NCI-H2029 (cell line): Measurements from ENCODE around the gene ZNF827.
A peak's percentile ranks its signal among the peaks of the same experiment; 100 is the strongest.
"Not testable (repeated sequence)": the region's sequence is repeated elsewhere in the genome, so short reads cannot be mapped to it uniquely, and the experiment has no call there.

Experiments used
- DNase-seq: peaks from one replicate; lab custom pipeline; 2025; lab: John Stamatoyannopoulos, UW

ZNF827 gene

DNA sequence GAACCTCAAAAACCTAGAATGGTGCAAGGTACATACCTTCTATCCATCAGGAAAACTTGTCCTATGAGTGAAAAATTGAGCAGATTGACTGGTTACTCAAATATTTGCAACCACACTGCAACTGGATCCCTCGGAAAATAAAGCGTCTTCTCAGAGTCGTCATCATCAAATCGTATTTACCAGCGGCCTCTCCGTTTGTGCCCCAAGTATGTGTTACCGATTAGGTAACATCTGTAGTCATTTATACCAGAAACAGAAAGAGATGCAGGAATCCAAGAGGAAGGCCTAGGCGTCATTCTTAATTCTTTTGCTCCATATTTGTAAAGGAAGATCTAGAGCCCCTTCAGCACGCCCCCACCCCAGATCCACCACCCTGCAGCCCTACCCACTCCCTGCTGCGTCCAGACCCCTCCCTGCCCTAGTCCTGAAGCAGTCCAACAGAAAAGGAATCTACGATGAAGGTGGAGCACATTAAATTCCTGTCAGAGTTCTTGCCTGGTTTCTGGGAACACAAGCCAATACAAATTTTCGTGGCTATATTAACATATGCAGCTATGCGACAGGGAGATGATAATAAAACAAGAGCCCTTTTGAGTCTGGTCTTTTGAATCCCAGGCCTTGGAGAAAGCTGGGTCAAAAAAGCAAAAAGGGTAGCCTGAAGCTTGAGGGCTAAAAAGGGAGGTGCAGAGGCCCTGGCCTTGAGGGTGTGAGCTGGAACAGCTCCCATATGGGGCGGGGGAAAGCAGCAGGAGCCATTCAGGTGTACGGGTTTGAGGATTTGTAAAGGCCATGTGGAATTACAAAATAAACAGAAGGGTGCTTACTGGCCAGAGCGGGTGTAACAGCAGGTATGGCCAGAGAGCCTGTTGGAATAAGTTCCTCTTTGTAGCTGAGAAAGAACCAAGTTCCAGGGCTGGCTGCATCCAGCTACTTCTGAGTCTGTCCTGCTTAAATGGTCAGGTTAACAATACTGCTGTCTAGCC, 77.0 kb downstream of the ZNF827 start:
- DNase-seq: no peak

DNA sequence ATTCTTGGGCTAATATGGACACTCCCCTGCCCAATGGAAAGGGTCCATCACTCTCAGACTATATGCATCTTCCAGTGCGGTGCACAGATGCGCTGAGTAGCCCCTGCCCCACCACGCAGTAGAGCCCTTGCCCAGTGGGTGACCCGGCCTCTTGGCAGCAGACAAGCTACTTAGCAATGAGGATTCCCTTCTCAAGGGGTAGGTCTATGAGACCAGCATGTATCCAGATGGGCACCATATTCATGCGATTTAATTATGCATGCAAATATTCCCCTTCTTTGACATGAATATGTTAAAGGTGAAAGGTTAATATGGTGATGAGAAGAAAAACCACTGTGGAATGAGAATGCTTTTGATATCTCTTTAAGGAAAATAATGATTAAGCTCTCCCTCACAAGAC, 77.7 kb downstream of the ZNF827 start:
- no peak for DNase-seq

DNA sequence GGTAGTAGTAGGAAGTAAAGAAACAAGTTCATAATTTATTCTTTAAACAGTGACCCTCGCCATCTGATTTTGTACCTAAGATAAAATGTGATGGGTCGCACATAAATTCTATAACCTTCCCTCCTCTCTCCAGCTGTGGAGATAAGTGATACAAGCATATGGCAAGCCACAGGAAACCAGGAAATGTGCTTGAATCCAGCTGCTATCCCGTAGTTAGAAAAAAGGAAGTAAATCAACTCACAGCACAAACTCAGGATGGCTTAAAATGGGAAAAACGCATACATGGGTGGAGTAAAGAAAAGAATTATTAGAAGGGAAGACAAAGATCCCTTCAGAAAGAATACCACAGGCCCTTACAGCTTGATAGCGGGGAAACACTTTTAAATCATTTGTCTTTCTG, 78.2 kb downstream of the ZNF827 start:
- no peak for DNase-seq

DNA sequence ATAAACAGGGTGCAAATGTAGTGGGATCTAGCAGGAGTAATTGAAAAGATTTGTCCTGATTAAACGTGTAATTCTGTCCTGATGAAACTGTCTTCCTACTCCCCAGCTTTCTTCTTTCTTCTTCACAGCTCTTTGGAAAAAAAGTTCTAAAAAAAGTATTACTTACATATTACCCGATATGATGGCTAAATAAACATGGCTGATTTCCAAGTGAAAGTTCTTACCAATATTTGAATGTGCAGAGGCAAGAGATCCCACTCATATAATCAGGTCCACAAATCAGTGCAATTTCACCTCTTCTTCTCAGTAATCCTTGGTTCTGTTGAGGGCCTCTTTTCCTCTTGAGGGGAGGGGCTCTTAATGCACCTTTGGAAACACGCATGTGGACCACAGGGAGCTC, 78.7 kb downstream of the ZNF827 start:
- no peak for DNase-seq

DNA sequence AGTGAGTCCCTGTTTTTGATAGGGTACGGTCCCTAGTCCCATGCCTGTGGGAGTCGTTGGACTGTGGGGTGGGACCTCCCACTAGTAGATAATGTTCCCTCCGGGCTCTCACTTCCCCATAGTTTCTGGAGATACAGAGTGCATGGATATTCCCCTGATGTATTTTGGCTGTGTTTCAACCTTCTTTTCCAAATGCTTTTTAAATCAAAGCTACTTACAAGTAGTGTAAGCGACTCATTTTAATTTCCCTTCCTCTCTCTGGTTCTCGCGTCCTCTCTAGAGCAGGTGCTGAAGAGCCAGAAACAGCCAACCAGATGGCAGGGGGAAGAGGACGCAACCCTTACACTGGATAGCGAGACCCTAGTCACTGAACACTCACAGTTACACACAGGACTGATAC, 79.2 kb downstream of the ZNF827 start:
- no peak for DNase-seq

DNA sequence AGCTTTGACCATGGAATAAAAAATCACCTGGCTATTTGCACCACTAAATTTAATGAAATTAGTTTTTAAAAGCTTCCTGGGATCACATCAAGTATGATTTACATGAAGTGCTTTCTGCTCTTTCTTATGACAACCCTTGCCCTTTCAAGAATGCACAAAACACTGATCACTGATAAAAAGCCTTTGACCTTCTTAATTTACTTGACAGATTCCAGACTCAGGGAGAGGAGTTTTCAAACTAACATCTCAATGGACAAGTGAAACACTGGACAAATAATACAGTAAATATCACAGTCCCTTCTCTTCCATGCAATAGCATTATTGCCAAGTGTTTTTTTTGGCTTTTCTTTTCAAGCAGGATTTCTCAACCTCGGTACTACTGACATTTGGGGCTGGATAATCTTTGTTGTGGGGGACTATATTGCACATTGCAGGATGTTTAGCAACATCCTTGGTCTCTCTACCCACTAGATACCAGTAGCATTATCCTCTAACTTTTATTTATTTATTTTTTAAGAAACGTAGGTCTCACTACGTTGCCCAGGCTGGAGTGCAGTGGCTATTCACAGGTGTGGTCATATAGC, 86.3 kb downstream of the ZNF827 start:
- no peak for DNase-seq

DNA sequence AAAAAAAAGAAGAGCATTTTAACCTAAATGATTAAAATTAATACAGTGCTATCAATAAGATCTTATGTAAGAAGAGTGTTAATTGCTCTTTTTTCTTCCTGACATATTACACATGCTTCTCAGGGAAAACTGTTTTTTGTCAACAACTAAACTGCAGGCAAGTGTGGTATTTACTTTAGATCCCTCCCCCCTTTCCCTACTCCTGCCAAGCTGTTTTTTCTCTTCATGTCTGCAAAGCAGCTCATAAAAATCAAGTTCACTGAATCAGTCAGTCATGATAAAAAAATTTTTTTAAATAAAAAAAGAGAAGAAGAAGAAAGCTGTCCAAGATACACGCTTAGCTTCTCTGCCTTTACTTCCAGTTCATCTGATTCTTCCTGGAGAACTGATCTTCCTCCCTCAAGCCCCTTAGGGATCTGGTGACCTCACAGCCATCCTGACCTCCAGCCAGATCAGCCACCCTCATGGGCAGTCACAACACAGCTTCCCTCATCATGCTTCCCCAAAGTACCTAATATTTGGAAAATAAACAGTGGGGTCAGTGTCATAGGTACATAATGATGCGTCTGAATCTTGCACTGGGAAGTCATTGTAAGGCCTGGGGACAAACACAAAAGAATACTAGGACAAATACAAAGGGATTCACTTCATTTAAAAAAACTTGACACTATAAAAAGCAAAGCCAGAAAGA, 87.0 kb downstream of the ZNF827 start:
- no peak for DNase-seq

DNA sequence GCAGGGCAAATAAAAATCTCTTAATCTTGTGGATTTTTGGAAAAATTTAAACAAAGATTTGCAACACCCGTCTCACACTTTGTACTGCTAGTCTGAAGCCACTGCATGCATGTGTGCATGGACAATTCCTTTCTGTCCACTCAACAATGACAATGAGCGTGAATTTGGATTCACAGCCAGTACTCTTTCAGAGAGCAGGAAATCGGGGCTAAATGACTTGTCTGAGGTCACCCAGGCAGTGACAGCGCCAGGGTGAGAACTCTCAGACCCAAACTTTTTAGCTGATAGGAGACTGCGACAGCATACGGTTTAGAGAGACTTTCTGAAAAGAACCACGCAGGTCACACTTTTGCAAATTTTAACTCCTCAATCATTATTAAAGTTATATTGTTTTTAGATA, 90.9 kb downstream of the ZNF827 start:
- no peak for DNase-seq

DNA sequence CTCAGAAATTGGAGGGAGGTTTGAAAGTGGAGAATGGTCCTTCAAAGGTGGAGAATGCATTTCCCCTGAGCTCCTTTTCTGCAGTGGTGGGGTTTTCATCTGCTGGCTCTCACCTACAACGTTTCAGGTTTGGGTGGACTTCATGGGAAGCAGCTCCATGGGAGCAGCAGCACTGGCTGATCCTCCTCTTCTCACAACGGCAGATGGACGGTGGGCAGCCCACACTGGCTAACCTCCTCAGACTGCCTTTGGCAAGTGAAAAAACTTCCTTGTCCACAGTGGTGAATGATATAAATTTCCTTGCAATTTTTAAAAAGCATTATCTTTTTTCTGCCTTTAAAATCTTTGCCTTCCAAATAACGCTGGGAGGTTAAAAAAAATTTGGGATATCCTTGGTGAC, 93.5 kb downstream of the ZNF827 start:
- no peak for DNase-seq

DNA sequence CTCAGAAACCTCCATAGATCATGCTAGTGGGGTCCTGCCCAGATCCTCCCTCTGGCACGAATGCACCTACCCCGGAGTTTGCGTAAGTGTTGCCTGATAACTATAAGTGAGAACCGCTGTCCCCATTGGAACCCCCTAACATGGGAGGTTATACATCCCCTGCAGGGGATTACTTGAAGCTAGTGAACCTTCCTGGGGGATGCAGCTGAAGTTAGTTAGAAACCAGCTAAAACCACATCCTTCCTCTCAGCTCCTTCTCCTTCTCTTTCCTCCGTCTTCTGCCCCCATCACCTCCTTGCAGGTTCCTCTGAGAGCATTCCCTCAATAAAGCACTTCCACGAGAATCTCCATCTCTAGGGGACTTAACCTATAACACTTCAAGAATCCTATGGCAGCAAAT, 95.0 kb downstream of the ZNF827 start:
- no peak for DNase-seq

DNA sequence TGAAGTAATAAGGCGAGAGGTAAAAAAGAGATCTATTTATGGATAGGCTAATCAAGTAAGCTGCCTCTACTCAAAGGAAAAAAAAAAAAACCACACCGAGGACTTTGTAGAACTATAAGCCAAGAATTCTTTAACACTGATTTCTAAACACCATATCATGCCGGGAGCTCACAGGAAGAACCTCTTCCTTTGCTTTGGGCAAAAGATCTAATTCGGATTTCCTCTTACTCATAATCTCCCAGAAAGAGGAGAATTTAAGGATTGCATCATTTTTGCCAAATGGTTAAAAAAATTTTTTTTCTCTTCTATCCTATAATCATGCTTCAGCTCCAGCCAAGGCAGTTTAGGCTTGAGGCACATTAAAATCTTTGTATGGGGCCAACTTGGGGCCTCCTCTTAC, 95.5 kb downstream of the ZNF827 start:
- DNase-seq: no peak

DNA sequence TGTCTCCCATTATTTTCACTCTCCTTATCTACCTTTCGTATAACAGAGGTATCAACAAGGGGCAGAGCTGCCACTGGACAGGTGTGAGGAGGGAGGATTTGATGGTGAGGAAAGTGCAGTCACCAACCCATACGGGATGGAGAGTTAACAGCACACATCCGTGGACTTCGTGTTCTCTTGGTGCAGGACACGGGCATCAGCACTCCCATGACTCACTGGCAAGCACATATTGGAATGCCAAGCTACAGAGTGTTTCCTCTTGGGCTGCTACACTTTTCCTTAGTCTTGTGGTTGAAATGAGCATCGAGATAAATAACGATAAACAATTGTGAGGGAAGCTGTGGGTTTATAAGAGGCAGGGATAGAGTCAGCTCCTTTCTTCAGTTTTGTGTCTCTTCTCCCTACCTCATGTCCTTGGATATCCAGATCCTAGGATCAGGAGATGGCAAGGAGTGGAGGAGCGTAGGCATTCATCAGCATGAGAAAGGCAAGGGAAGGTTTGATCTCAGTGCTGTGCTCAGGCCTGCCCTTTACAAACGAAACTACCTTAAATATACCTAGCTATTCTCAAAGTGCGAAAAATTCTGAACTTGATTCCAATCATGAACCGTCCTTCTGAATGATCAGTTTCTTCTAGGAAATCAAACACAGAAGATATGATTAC, 96.3 kb downstream of the ZNF827 start:
- no peak for DNase-seq

DNA sequence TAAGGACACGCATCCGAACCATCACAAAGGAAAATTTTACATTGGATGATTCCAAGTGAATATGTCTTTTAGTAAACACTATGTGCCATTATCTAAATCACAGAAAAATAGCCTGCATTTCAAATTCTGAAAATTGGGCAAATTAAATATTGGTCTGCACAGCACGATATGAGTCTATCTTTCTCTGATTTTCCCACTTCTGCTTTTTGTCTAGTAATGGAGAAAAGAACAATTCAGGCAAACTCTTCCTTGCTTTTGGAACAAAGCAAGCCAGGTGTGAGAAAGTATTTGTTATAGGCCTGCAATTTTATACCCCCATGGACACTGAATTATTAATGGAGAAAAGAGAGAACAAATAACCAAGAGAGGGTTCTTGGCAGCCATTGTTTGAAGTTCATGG, 97.8 kb downstream of the ZNF827 start:
- DNase-seq: no peak

DNA sequence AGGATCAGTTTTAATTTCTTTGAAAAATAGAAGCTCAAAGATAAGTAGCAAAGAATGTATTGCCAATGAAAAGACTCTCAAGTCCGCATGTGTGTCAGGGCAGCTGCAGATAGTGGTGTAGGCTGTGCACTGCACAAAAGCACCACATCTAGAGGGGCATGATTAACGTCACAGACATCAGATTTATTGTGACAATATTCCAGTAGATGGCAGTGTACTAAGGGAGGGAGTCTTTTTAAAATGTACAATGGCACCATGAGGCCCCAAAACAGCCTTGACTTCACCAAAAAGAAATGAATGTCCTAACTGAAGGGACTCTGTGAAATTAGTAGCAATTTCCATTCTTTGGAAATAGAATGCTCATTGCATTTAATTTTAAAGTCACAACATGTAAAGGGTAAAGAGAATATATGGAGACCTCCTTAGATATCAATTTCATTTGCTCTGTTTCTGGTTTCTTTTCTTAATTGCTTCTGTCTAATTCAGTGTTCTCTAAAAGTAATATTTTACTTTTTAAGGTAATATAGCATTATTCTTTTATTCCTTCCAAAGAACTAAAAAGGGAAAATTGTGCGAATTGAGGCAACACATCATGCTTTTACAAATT, 98.4 kb downstream of the ZNF827 start:
- peak; percentile 18 for DNase-seq

DNA sequence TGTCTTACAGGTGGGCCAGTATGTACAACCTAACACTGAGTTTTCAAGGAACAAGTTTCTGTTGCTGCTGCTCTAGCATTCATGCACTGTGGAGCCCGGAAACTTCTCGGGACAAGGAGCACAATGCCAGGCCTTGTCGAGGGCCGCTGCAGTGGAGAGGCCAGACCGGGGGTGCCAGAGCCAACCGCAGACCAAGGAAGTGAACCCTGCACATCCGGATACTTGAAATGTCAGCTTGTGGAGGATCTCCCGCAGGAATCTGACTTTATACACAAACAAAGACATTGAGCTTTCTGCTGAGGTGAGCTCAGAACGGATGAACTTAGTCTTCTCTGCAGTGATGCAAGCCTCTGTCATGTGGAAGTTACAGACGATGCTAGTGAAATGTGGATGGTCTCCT, 99.5 kb downstream of the ZNF827 start:
- no peak for DNase-seq

DNA sequence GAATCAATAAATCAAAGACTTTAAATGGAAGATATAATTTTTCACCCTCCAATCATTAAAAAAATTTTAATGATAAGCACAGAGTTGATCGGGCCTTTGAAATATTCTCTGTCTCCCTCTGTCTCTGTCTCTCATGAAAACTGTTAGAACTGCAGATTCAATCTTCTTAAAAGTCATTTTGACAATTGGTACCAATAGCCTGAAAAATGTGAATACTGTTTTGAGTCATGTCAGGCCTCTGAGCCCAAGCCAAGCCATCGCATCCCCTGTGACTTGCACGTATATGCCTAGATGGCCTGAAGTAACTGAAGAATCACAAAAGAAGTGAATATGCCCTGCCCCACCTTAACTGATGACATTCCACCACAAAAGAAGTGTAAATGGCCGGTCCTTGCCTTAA, 106.2 kb downstream of the ZNF827 start:
- DNase-seq: not testable (repeated sequence)

DNA sequence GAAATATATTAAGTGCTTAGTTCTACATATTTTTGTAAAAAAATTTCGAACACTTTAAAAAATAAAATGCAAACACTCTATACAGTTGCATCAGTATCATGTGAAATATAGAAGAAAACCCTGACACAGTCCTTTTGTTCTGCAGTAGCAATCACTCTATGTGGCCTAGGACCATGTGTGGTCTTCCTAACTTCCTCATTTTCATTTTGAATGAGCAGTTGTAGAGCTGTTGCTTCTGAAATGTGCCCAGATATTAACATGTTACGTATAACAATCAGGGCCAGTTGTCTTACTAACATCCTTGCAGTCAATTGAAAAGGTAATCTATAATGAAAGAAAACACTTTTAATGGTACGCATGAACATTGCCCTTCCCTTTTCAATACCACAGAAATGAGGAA, 107.9 kb downstream of the ZNF827 start:
- DNase-seq: no peak

DNA sequence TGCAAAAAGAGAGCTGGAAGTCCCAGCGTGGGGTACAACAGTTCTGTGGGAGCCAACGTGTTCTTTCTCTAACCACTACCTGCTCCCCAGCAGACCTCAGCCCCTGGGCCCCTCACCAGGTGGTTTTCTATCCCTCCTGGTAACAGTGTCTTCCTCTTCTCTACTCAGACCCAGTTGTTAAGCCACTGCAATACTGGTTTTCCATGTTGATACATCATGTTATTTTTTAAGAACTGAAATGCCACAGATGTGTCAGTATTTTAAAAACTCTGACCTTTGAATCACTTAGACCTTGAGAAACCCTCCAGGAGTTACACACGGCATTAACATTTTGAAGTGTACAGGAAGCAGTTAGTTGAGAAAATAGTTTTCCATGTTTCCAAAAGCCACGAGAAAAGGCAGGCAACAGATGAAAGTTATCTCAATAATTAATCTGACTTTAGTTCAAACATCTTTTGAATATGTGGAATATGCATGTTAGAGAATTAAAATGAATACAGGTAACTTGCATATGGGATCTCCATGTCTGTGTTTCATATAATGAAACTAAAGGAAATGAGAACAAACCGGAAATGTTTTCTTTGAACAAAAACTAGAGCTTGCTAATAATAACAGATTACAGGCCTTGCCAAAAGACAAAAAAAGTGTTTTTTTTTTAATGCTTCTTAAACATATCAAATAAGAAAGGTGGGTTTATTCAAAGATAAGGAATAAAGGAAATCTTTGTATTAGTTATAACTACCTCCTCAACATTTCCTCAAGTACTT, 108.8 kb downstream of the ZNF827 start:
- no peak for DNase-seq

DNA sequence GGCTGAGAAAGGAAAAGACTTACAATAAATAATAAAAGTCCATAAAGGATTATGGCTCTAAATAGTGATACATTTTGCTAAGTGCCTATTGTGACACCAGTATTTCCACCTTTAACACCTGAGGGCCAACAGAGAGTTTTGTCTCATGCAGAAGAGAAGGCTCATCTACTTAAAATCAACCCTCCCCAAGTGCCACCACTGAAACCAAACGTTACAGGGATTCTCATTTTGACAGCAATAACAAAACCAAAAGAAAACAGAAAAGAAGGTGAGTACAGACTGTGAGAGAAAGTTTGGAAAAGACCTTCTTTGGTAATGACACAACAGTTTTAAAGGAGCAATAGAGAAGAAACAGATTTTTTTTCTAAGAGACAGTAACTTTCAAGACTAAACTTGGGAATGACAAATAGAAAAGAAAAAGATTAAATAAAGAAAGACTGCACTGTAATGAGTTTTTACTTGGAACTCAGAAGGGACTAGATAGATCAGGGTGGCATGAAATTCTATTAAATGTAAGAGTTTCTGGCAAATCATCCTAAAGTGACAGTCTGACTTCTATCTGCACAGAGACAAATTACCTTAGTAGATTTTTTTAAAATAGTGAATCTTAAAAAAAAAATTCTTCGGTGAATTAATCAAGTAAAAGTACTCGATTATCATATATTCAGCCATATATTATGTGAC, 109.7 kb downstream of the ZNF827 start:
- DNase-seq: no peak

DNA sequence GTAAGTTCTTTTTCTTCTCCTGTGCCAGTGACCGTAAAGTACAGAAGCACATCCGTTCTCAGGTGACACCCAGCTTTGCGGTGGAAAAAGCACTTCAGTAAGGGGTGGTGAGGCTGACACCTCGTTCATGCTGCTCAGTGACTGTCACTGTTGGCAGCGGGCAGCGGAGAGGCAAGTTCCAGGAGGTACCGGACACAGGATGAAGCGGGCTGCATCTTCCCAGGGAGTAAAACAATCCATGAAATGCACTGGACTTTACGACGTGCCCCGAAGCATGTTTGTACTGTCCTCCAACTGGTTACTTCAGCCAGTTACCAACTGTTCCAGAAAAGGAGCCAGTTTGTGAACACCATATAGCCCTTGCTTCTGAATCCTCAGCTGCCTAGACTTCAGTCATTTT, 110.7 kb downstream of the ZNF827 start:
- no peak for DNase-seq

DNA sequence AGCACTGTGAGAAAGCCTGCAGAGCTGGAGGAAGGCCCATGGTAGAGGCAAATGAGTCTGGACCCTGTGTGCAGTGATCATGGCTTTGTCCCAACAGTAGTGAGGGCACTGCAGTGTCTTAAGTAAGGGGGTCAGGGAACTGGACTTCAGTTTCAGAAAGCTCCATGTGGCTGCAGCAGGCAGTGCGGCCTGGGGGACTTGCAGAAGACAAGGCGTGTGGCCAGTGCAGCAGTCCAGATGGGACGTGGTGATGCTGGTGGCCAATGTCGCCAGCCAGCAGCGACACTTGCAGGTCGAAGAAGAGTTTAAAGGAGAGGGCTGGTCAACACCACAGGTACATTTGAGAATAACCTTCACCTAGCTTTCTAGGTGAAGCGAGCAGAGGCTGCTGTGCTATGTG, 113.4 kb downstream of the ZNF827 start:
- DNase-seq: no peak
